Measurements from ENCODE around the gene MEF2B.
A peak's percentile ranks its signal among the peaks of the same experiment; 100 is the strongest.

MEF2B gene

DNA sequence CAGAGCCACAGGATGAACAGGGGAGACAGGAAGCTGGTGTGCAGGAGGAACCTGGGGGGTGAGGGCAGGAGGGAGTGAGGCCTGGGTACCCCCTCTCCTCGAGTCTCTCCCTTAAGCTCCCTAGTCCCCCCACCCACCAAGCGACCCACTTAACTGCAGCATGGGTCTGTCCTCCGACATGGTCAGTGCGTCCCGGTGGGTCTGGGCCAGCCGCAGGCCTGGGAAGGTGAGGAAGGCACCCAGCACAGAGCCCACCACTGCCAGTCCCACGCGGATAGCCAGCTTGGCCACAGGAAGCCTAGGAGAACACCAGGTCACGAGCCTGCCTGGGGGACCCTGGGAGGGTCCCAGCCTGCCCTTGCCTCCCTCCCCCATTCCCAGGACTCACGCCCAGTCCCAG lies 48.7 kb downstream of the MEF2B start:
- TF ChIP-seq CTCF (IDR thresholded peaks at IDR 0.05; ENCODE audit: low read depth, low read length) = no peak

GRCh38 chr19:19120308-19121231 lies 49.5 kb downstream of the MEF2B start:
- no peak for TF ChIP-seq CTCF (IDR thresholded peaks at IDR 0.05; ENCODE audit: low read depth, low read length)
- no peak overlapping the region for H3K4me3 ChIP-seq (ENCODE audit: low read depth, low read length)

More for the DNA sequence above, 48.7 kb downstream of the MEF2B start:
- H3K4me3 ChIP-seq (ENCODE audit: low read depth, low read length) = no peak overlapping the region

- TF ChIP-seq CTCF (IDR thresholded peaks at IDR 0.05; ENCODE audit: low read depth, low read length) = no peak
- no peak overlapping the region for H3K4me3 ChIP-seq (ENCODE audit: low read depth, low read length)
Measured at GRCh38 chr19:19119325-19120237, 50.5 kb downstream of the MEF2B start.

- no peak overlapping the region for H3K4me3 ChIP-seq (ENCODE audit: low read depth, low read length)
- TF ChIP-seq CTCF (IDR thresholded peaks at IDR 0.05; ENCODE audit: low read depth, low read length) = peak; percentile 61
Measured at GRCh38 chr19:19115954-19116353, 54.1 kb downstream of the MEF2B start.

GRCh38 chr19:19113040-19113626 lies 56.9 kb downstream of the MEF2B start:
- no peak for TF ChIP-seq CTCF (IDR thresholded peaks at IDR 0.05; ENCODE audit: low read depth, low read length)
- H3K4me3 ChIP-seq (ENCODE audit: low read depth, low read length) = no peak overlapping the region

DNA sequence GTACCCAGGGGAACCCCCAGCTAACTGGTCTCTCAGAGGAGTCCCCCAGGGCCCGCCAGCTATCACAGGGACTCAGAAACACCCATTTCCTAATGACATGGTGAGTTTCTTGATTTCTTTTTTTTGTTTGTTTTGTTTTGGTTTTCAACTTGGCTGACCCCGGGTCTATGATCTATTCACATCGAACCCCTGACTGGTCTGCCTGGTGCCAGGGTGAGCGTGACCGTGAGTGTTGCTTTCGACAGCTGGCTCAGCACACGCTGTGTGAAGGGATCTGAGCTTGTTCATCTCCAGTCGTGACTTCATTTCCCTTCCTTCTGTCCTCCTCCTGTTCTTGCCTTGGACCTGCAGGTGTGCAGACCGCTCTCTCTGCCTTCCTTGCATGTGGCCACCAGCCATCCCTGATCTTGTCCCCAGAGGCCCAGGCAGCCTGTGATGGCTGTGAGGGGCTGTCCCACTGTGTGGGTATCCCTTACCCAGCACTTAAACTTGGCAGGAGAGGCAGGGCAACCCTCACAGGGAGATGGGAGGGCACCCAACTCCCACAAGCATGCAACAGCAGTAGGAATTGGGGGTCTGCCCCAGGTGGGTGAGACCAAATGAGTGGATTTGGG lies 58.0 kb downstream of the MEF2B start:
- TF ChIP-seq CTCF (IDR thresholded peaks at IDR 0.05; ENCODE audit: low read depth, low read length) = no peak

More for the DNA sequence above, 58.0 kb downstream of the MEF2B start:
- H3K4me3 ChIP-seq (ENCODE audit: low read depth, low read length) = no peak overlapping the region
